Measurements from ENCODE around the gene SRPRB.

- TF ChIP-seq CTCF (IDR thresholded peaks at IDR 0.05) (no peak), EZH2 (IDR thresholded peaks at IDR 0.05) (no peak), EZH2phosphoT487 (IDR thresholded peaks at IDR 0.05) (no peak)
Observed at GRCh38 chr3:133820889-133821675, 15.5 kb downstream of the SRPRB start.

Measured in neural progenitor cell (in vitro differentiated cells).